Activated T-helper 1 cell treated with Interleukin-2 at 50 U/mL for 16 hours (primary cell): ENCODE data around the gene MILR1.
"Not testable (repeated sequence)": the region's sequence is repeated elsewhere in the genome, so short reads cannot be mapped to it uniquely, and the experiment has no call there.

ENCODE experiments used
- DNase-seq: peaks from one replicate; pipeline ENCODE4 v3.0.0-alpha.2; 2020; ENCODE audit warnings: low read depth

Gene MILR1

GRCh38 chr17:64448665-64449512 is at the start of gene MILR1:
Gene MILR1 (plus strand): TSS chr17:64449115. CDS start chr17:64449169, 54 bp downstream.
- DNase-seq, result no peak

- no peak for DNase-seq
These were observed 49.2 kb upstream of the MILR1 start for GRCh38 chr17:64399767-64400156.

- no peak for DNase-seq
These were observed 48.3 kb upstream of the MILR1 start for GRCh38 chr17:64400642-64401041.

GRCh38 chr17:64401244-64401860 is 47.6 kb upstream of the MILR1 start:
- DNase-seq, result no peak

- no peak for DNase-seq
These were observed 47.0 kb upstream of the MILR1 start for GRCh38 chr17:64401941-64402340.

- DNase-seq, result no peak
These were observed 46.4 kb upstream of the MILR1 start for GRCh38 chr17:64402469-64402868.

GRCh38 chr17:64403881-64404460 is 44.9 kb upstream of the MILR1 start:
- DNase-seq, result no peak

GRCh38 chr17:64406321-64407200 is 42.4 kb upstream of the MILR1 start:
- DNase-seq, result no peak

GRCh38 chr17:64410750-64411490 is 38.0 kb upstream of the MILR1 start:
- no peak for DNase-seq

GRCh38 chr17:64411999-64412771 is 36.7 kb upstream of the MILR1 start:
- no peak for DNase-seq

- no peak for DNase-seq
These were observed 36.0 kb upstream of the MILR1 start for GRCh38 chr17:64412944-64413381.

GRCh38 chr17:64413513-64413912 is 35.4 kb upstream of the MILR1 start:
- DNase-seq, result no peak

GRCh38 chr17:64418506-64419339 is 30.2 kb upstream of the MILR1 start:
- no peak for DNase-seq

GRCh38 chr17:64420143-64420670 is 28.7 kb upstream of the MILR1 start:
- DNase-seq, result no peak

- DNase-seq, result not testable (repeated sequence)
These were observed 26.8 kb upstream of the MILR1 start for GRCh38 chr17:64422121-64422520.

- no peak for DNase-seq
These were observed 25.0 kb upstream of the MILR1 start for GRCh38 chr17:64423881-64424280.

- DNase-seq, result no peak
These were observed 24.5 kb upstream of the MILR1 start for GRCh38 chr17:64424324-64424849.

GRCh38 chr17:64425191-64425590 is 23.7 kb upstream of the MILR1 start:
- no peak for DNase-seq

- no peak for DNase-seq
These were observed 22.3 kb upstream of the MILR1 start for GRCh38 chr17:64426596-64426995.
